Left ventricle myocardium superior (tissue), 1 donor: ENCODE measurements around the gene SLC25A51. TPM values are rescaled to one million over a fixed set of nuclear protein-coding genes. Genes with fewer than 3 reads are reported as not detected.
"Not testable (repeated sequence)": the region's sequence is repeated elsewhere in the genome, so short reads cannot be mapped to it uniquely, and the experiment has no call there.

Source experiments
- ATAC-seq: fragments of 200-7000 bp; cut with Tn5 transposase; one replicate; pipeline ENCODE4 v1.9.1; 2020; ENCODE audit warnings: mild to moderate bottlenecking, moderate library complexity
- DNase-seq: peaks from one replicate; pipeline ENCODE4 v3.0.0-alpha.2; 2020
- intact Hi-C: fragments of 100-400 bp; cut with micrococcal nuclease; formaldehyde crosslinking; loops from one replicate; pipeline ENCODE4 v1.11.0; 2022
- total RNA-seq: library from RNA; stranded (reverse); fragmentation: NEBNext Ultra II Directional; extraction: Animal tissue kit (Norgen Biotek cat#: 25700); gene quantifications from one replicate; pipeline ENCODE4 v1.2.1, GENCODE V29; 2021
- donor health status: DM: no; HTN: yes; CAD: no; lungs with severe emphysema.

The SLC25A51 gene
- total RNA-seq, 1 donor from 2014 or later: 23.0 TPM

- ATAC-seq: peak; percentile 87
- peak; percentile 78 for DNase-seq
- intact Hi-C loops: loop anchor here (10.0 kb wide), 1 partner anchor 61 kb away; no protein-coding TSS in a partner anchor
Measured at GRCh38 chr9:37913480-37914153, 9.7 kb upstream of the SLC25A51 start.

DNA sequence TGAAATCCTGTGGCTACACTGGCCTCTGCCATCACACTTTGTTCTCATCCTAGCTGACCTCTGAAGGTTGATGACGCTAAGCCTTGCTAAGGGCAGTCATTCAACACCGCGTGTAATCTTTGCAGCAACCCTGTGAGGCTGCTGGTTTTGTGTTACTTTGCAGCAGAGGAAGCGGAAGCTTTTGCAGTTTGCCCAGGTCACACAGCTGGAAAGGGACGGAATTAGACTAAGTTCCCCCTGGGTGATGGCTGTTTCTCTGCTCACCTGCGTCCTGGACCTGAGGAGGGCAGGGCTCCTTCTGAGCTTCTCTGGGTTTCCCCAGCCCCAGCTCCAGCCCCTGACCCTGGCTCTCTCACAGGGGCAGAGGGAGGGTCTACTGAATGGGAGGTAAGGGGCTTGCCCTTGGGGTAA lies 7.3 kb upstream of the SLC25A51 start:
- no peak for ATAC-seq
- DNase-seq: no peak
- intact Hi-C loops: loop anchor here (10.0 kb wide), 1 partner anchor 64 kb away; no protein-coding TSS in a partner anchor

GRCh38 chr9:37910271-37910670 lies 6.3 kb upstream of the SLC25A51 start:
- intact Hi-C loops: loop anchor here (10.0 kb wide), 1 partner anchor 65 kb away; no protein-coding TSS in a partner anchor
- DNase-seq (no peak), ATAC-seq (no peak)

- ATAC-seq, DNase-seq: not testable (repeated sequence)
- intact Hi-C loops: loop anchor here (10.0 kb wide), 2 partner anchors 65 to 175 kb away; no protein-coding TSS in a partner anchor
Measured at GRCh38 chr9:37909836-37910235, 5.9 kb upstream of the SLC25A51 start.

DNA sequence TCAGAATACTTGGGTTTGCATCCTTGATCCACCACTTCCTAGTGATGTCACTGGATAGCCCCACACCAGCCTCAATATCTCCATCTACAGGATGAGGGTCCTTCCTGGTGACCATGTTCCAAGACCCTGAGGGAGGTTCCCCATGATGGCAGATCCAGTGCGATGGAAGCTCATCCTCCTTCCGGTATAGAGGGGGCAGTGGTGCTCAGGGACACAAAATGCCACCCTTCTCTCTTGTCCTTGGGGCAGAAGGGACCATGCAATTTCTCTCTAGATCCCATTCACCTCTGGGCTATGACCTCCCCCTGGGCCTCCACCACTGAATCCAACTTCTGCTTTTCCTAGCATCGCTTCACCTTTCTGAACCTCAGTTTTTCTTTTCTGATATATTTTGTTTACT lies 5.4 kb upstream of the SLC25A51 start:
- DNase-seq: no peak
- intact Hi-C loops: loop anchor here (10.0 kb wide), 1 partner anchor 175 kb away; no protein-coding TSS in a partner anchor
- no peak for ATAC-seq

DNA sequence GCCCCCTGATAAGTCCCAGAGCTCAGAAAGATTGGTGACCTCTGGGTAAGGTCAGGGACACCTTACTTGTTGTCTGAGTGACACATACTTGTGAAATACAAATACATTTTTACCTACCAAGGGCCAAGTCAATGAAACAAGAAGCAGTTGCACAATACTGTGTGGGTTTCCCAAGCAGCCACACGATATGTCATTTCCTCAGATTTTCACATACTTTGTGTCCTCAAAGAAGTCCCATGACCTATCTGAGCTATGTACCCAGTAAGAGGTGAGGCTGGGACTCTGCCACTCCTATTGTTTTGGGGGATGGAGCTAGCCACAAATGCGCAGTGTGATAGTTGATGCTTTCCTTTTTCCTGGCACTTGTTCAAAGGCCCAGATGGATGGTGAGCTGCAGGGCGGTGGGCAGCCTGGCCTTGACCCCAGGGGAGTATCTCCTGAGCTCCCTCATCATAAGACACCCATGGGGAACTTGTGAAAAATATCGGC lies 4.8 kb upstream of the SLC25A51 start:
- ATAC-seq (no peak), DNase-seq (no peak)
- intact Hi-C loops: loop anchor here (10.0 kb wide), 1 partner anchor 176 kb away; no protein-coding TSS in a partner anchor

GRCh38 chr9:37908283-37908682 lies 4.4 kb upstream of the SLC25A51 start:
- no peak for DNase-seq
- ATAC-seq: no peak
- intact Hi-C loops: loop anchor here (10.0 kb wide), 1 partner anchor 177 kb away; no protein-coding TSS in a partner anchor

- intact Hi-C loops: loop anchor here (10.0 kb wide), 1 partner anchor 178 kb away; no protein-coding TSS in a partner anchor
- DNase-seq: no peak
- ATAC-seq: no peak
Measured at GRCh38 chr9:37906312-37907239, 2.6 kb upstream of the SLC25A51 start.

DNA sequence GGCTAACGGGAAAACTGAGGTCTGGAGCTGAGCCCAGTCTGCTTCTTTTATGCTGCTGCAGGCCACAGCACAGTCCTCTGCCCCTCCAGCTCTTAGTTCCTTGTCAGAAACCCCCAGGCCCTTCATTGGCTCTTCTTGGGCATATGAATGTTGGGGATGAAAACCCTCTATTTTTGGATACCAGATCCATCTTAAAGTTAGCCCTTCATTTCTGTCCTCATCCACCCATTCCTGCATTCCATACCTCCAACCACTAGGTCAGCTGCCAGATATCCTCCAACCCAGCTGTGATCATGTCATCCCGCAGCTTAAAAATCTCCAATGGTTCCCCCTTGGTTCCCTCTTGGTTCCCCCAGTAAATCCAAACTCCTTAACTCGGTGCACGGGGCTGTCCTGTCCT lies 1.8 kb upstream of the SLC25A51 start:
- no peak for ATAC-seq
- no peak for DNase-seq
- intact Hi-C loops: loop anchor here (10.0 kb wide), 1 partner anchor 179 kb away; no protein-coding TSS in a partner anchor

DNA sequence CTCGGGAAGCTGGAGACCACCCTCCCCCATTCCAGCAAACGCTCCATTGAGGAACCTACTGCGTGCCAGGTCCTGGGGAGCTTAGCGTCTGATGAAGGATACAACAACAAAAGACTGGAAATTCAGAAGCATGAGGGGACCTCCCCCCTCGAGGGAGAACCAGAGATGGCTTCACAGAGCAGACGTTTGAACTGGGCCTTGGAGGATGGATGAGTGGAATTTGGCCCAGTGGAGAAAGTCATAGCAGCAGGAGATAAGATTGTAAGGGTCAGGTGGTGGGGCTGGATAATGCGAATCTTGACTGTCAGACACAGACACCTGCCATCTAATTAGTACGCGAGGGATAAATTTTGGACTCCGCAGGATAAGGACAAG lies 1.2 kb upstream of the SLC25A51 start:
- no peak for ATAC-seq
- no peak for DNase-seq
- intact Hi-C loops: loop anchor here (10.0 kb wide), 1 partner anchor 180 kb away; no protein-coding TSS in a partner anchor

DNA sequence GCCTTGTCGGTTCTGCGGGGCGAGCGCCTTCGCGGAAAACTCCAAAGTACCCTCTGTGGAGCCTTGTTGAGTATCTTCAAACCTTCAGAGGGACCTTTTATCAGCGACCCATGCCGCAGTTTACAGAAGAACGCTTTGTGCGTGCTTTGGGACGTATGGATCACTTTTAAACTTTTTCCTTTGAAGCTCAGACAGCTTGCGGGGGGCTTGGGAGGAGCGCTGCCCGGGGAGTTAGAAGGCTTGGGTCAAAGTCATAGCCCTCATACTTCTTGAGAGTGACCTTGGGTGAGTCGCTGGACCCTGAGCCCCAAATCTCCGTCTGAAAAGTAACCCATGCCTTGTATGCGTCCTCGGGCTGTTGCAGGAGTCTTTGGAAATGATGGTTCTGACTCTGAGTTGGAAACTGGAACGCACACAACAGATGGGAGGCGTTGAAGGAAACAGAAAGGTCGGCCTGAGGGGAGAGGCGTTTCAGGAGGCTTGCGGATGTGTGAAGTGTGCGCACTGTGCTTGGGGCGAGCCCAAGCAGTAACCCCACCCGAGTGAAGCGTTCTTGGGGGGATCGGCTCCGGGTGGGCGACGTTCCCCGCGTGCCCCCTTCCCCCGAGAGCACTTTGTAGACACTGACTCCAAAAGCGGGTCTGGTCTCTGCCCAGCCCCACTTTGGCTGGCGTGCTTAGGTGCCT lies 661 bp upstream of the SLC25A51 start:
- DNase-seq (peak; percentile 50), ATAC-seq (peak; percentile 38)
- intact Hi-C loops: loop anchor here (10.0 kb wide), 1 partner anchor 180 kb away; no protein-coding TSS in a partner anchor

DNA sequence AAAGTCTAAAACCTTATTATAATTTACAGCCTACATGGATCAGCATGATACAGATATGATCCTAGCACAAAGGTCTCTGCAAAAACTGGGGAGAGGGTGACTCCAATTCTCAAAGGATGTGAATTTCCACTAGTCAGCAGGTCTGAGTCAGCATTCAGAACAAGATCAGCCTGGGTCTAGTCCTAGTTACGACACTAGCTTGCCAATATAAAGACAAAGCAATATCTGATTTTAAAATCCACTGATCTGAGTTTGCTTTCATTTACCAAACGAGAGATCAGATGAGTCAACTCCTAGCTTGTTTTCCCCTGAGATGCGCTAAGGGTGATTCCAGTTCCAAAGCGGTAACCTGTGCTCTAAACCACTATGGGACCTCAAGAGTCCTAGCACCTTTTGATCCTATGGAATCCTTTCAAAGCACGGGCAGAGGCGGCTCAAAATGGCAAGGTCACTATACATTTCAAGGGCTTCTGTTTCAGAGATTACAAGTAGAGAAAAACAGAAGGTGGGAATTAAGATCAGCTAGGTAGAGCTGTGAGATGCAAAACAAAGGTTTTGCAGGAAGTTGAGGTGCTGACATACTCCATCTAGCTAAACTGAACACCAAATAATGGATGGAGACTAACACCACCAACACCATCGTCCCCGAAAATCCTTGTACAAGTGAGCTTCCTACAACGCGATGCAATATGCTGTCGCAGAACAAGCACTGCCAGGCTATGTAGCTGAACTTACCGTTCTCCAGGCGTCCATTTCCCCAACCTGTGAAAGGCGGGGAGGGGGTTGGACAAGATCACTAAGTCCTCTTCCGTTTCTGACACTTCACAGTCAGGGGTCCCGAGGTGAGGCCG lies 906 bp downstream of the SLC25A51 start:
- DNase-seq (no peak), ATAC-seq (no peak)
- intact Hi-C loops: loop anchor here (10.0 kb wide), 1 partner anchor 182 kb away; no protein-coding TSS in a partner anchor

GRCh38 chr9:37902131-37902530 lies 1.8 kb downstream of the SLC25A51 start:
- intact Hi-C loops: loop anchor here (10.0 kb wide), 1 partner anchor 183 kb away; no protein-coding TSS in a partner anchor

DNA sequence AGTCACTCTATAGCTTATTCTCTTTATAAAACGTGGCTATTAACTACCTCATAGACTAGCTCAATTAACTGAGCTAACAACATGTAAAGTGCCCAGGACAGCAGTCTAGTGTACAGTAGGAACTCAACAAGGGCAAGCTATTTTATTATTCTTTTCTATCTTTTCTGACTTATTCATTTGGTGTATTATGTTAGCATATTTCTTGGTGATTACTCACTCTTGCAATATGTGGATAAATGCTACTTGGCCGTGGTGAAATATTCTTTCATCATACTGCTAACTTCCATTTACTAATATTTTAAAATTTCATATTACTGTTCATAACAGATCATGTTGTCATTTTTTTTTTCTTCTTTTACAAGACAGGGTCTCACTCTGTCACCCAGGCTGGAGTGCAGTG lies 4.9 kb downstream of the SLC25A51 start:
- no peak for ATAC-seq
- DNase-seq: no peak
- intact Hi-C loops: no loop called here

More at GRCh38 chr9:37902131-37902530, 1.8 kb downstream of the SLC25A51 start:
- ATAC-seq (no peak), DNase-seq (no peak)

DNA sequence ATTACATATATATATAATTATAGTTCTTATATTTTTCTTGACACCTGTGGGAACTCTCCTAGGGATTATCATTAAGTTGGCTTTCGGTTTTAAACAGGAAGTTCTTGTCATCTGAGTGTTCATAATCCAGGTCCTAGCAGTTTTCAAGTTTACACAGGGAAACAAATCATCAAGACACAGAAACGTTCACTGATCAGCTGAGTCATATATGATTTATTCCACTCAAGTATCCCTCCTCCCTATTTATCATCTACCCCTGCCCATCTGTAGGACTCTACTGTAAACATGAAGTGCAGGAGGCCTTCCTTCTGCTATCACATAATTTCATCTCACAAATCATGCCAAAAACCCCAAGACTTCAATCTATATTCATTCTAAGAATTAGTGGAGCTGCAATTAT lies 6.3 kb downstream of the SLC25A51 start:
- ATAC-seq: no peak
- intact Hi-C loops: no loop called here
- DNase-seq: no peak

- intact Hi-C loops: no loop called here
- ATAC-seq: no peak
Measured at GRCh38 chr9:37892063-37892462, 11.9 kb downstream of the SLC25A51 start.

GRCh38 chr9:37891042-37891441 lies 12.9 kb downstream of the SLC25A51 start:
- ATAC-seq, DNase-seq, intact Hi-C loops: not testable (repeated sequence)

More at GRCh38 chr9:37892063-37892462, 11.9 kb downstream of the SLC25A51 start:
- DNase-seq: no peak

DNA sequence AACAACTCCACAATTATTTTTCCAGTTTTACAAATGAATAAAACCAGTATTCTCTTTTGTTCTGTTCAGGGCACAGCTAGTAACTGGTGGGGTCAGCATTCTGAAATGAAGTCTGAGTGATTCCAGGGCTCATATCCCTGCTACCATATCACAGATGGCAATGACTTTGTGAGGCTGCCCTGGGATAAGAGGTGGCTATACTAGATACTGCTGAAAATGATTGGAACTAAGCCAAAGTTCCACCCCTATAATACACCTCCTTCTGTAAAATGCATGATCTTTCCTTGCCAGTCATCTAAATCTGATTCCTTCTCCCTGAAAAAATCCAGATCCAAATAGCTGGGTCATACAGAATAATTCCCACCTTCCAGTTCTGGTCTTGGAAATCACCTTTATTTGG lies 14.4 kb downstream of the SLC25A51 start:
- no peak for DNase-seq
- ATAC-seq: no peak
- intact Hi-C loops: no loop called here
